ENCODE measurements around the gene ROPN1L.
"Not testable (repeated sequence)": the region's sequence is repeated elsewhere in the genome, so short reads cannot be mapped to it uniquely, and the experiment has no call there.

ROPN1L gene

DNA sequence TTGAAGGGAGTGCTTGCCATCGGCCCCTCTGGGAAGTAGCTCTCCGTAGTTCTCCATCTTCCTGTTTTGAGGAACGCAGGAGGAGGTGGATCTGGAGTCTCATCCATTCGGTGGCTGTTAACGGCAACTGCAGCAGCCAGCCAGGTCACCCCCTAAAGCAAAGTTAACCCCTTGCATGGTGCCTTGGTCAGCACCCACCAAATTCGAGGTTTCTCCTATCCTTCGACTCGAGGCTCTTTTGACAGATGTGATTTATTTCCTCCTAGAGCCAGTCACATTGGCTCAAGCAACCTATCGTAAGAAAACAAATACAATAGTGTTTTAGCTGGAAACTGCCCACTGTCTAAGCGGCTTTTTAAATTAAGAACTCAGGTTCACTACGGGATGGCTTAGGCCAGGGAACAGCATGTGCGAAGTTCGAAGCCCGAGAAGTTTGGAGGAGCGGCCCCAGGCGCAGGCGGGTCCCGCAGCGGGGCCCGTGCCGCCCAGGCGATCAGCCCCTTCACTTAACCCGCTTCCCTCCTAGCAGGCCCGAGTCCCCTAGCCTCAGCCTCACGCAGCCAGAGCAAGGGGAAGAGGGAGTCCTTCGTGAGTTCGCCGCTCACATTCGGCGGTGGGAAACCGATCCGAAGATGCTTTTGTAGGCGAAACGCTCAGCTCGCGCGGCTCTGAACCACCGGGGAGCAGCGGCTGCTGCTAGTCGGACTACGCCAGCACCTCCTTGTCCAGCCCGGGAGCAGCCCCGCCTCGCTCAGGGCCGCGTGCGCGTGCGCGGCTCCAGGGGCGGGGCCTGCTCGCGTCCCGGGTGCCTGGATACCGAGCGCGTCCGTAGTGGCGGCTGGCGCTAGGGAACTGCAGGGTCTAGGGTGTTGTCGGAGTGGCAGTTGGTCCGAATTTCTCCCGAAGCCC is at the start of gene ROPN1L:
Gene ROPN1L (plus strand): TSS at position 797 of the 909 bp plus-strand sequence. CDS start 289 bp downstream, outside the sequence.
- peak; percentile 70 for DNase-seq

DNA sequence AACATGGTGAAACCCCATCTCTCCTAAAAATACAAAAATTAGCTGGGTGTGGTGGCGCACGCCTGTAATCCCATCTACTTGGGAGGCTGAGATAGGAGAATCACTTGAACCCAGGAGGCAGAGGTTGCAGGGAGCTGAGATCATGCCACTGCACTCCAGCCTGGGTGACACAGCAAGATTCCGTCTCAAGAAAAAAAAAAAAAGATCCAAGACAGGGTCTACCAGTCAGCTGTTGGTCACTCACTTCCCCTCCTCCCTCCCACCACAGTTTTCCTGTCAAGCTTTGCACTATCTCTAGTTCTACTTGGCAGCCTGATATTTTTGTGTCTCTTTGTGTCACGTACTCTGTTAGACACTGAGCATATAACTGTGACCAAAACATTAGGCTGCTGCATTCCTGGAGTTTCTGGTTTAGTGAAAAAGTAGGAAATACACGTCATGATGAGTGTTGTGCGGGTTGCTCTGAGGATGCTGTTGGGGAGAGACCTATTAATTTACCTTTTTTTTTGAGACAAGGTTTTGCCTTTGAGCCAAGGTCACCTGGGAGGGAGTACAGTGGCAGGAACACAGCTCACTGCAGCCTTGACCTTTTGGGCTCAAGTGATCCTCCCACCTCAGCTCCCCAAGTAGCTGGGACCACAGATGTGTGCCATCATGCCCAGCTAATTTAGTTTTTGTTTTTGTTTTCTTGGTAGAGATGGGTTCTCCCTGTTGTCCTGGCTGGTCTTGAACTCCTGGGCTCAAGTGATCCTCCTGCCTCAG is 48.9 kb upstream of the ROPN1L start:
- not testable (repeated sequence) for DNase-seq

- no peak for DNase-seq
These were observed 48.2 kb upstream of the ROPN1L start for GRCh38 chr5:10393491-10393890.

DNA sequence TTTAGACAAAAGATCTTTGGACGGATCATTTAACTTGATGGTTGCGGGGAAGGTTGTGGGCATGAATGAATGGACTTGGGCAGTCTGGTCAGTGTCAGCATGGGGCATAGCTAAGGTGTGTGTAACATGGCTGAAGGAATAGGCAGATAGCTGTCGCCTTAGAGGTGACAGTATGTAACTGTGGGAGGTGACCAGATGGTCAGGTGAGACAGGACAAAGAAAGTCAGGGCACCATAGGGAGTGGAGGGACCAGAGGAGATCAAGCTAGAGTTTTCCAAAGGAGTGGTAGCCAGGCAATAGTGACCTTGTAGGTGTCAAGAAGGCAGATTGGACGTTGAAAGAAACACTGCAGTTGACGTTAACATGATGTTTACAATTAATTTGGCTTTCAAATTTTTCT is 45.1 kb upstream of the ROPN1L start:
- DNase-seq, result no peak

DNA sequence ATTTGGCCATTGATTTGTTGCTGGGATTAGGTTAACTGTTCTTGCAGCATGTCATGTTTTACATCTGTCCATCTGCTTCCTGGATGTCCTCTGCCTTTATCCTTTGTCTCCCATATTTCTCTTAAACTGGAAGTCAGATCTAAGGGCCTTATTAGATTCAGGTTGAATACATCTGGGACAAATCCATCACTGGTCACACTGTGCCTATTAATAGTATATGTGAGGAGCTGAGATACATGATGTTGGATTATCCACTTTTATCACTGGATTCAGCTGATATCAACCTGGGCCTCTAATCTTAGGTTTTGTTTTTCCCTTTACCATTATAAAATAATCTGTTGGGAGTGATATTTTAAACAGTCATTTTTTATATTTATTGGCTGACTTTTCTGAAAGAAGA is 41.8 kb upstream of the ROPN1L start:
- no peak for DNase-seq

DNA sequence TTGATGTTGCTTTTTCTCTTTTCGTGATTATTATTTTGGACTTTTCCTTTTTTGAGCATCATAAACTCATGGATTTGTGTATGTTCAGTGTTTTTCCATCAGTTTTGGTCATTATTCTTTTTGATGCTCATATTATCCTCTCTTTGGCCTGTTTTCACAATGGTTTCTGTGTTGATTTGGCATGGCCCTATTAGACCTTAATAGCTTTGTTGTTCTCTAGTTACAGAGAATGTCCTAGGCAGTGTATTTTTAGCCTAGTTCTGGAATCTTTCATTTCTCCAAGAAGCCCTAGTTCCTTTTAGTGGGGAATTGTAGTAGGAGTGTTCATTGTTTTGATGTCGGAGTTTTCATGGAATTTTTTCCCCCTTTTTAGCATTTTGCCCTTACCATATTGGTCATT is 41.3 kb upstream of the ROPN1L start:
- no peak for DNase-seq

GRCh38 chr5:10400831-10401230 is 40.8 kb upstream of the ROPN1L start:
- DNase-seq, result no peak

- no peak for DNase-seq
These were observed 40.2 kb upstream of the ROPN1L start for GRCh38 chr5:10401498-10401897.

DNA sequence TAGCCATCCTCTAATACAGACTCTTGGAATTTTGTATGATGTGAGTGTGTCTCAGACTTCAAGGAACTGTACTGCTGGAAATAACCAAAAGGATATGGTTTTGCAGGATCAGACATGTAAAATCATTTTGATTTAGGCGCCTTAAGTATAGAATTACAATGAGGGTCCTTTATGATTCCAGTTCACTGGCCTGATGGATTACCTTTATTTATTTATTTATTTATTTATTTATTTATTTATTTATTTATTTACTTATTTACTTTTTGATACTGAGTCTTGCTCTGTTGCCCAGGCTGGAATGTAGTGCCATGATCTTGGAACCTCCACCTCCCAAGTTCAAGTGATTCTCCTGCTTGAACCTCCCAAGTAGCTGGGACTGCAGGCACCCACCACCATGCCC is 37.9 kb upstream of the ROPN1L start:
- no peak for DNase-seq

- DNase-seq, result no peak
These were observed 35.0 kb upstream of the ROPN1L start for GRCh38 chr5:10406651-10407050.

- no peak for DNase-seq
These were observed 32.2 kb upstream of the ROPN1L start for GRCh38 chr5:10409504-10409903.

- no peak for DNase-seq
These were observed 31.0 kb upstream of the ROPN1L start for GRCh38 chr5:10410662-10411061.

- no peak for DNase-seq
These were observed 30.3 kb upstream of the ROPN1L start for GRCh38 chr5:10411336-10411735.

DNA sequence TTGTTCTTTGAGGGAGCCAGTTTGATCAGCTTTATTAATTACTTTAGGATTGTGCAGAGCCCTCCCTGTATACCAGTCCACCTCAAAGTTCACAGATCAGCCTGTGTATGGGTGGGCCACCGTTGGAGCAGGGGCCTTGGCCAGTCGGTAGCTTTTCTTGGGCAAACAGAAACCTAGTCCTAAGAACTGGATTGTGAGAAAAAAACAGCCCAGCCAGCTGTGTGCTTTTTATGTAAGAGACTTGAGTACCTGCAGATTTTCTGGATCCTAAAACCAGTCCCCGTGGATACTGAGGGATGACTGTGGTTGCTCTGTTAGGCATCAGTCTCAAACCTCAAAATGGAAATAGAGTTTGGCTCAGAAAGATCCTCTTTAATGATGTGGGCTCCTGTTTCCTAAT is 24.8 kb upstream of the ROPN1L start:
- DNase-seq, result no peak

- no peak for DNase-seq
These were observed 22.9 kb upstream of the ROPN1L start for GRCh38 chr5:10418654-10419345.

DNA sequence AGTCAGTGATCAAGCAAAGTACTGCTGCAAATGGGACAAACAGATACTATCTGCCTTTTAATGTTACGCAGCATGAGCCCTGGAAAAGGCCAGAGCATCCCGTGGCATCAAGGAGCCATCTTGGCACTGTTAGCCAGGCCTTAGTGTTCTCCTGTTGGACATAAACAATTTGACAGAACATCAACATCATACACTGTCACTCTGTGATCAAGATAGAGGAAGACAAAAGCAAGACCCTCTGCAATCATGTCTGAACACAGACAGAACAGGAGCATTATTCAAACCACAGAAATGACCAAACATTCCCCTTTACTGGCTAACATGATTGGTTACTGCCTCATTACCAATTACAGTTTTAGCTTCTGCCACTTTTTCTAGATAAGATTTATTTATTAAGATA is 21.2 kb upstream of the ROPN1L start:
- DNase-seq, result no peak

GRCh38 chr5:10420932-10421331 is 20.7 kb upstream of the ROPN1L start:
- DNase-seq, result no peak

GRCh38 chr5:10421896-10422691 is 19.6 kb upstream of the ROPN1L start:
- no peak for DNase-seq

DNA sequence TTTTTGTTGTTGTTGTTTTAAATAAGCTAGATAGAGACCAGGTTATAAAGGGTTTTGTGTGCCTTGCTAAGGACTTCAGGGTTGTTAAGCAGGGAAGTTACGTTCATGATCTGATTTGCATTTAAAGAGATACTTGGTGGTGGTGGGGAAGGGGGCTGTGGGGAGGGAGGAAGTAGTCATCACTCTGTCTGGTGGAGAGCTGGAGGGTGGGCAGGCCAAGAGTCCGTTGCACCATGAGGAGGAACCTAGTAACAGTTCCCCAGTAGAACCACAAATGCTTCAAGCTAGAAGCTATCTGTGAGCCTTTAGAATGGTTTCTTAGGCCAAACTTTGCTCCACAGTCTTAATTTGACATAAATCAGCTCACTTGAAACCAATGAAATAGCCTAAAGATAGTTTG is 18.7 kb upstream of the ROPN1L start:
- DNase-seq, result no peak

- DNase-seq, result peak; percentile 32
These were observed 17.5 kb upstream of the ROPN1L start for GRCh38 chr5:10424124-10424731.

GRCh38 chr5:10427201-10427600 is 14.5 kb upstream of the ROPN1L start:
- no peak for DNase-seq

DNA sequence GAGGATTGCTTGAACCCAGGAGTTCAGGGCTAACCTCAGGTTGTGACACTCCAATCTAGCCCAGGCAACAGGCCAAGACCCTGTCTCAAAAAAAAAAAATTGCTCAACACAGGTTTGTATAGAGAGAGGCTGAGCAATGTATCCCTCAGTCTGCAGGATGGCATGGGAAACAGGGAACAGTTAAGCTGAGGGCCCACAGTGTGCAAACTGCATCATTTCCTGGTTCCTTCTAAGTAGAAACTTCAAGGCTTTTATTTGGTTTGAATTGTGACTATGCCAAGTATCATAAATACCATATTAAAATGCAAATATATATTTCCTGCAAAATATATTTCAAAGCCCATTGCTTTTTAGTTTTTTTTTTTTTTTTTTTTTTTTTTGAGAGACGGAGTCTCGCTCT is 13.7 kb upstream of the ROPN1L start:
- DNase-seq, result no peak
